ENCODE results near the gene ZSCAN29.

DNA sequence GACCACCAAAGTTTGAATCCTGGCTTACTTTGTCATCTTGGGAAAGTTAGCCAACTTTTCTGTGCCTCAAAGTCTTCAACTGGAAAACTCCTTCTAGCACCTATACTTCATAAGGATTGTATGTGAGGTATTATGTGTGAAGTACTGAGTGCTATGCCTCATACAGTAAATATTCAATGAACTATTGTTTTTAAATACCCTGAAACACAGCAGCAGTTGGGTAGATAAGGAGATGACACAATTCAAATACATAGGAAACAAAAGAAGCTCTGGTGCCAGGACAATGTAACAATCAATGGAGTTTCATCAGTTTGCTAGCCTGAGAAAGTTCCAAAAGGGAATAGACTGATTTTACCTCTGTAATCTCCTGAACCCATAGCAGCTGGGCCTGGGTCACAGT is 43.4 kb upstream of the ZSCAN29 start:
- no peak for TF ChIP-seq POLR2A (IDR thresholded peaks at IDR 0.05)
- TF ChIP-seq, protein P1, sequence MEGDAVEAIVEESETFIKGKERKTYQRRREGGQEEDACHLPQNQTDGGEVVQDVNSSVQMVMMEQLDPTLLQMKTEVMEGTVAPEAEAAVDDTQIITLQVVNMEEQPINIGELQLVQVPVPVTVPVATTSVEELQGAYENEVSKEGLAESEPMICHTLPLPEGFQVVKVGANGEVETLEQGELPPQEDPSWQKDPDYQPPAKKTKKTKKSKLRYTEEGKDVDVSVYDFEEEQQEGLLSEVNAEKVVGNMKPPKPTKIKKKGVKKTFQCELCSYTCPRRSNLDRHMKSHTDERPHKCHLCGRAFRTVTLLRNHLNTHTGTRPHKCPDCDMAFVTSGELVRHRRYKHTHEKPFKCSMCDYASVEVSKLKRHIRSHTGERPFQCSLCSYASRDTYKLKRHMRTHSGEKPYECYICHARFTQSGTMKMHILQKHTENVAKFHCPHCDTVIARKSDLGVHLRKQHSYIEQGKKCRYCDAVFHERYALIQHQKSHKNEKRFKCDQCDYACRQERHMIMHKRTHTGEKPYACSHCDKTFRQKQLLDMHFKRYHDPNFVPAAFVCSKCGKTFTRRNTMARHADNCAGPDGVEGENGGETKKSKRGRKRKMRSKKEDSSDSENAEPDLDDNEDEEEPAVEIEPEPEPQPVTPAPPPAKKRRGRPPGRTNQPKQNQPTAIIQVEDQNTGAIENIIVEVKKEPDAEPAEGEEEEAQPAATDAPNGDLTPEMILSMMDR (IDR thresholded peaks at IDR 0.05): no peak
